Stomach (tissue), 4 donors: Measurements from ENCODE around the gene PHB1.

Source experiments
- CTCF ChIP-seq, 7 experiments: fragments of 450-650 bp in 4 of 7; fragments of 200-600 bp in 3 of 7; sonication (generic) in 3 of 7; IDR thresholded peaks; one replicate each; pipeline ENCODE4 v1.5.1; 2016 to 2019; ENCODE audit warnings: antibody characterized with exemption in 7 of 7, control low read depth in 2 of 7, mild to moderate bottlenecking in 1 of 7
- EP300 ChIP-seq: sonication (generic); formaldehyde crosslinking; IDR thresholded peaks from one replicate; pipeline ENCODE4 v1.6.1; 2017; ENCODE audit warnings: antibody characterized with exemption
- POLR2A ChIP-seq, 4 donors: fragments of 450-650 bp; IDR thresholded peaks; one replicate each; pipeline ENCODE4 v1.6.1; 2016; ENCODE audit warnings: antibody characterized with exemption in 4 of 4, control low read depth in 2 of 4, mild to moderate bottlenecking in 1 of 4, moderate library complexity in 1 of 4
- POLR2AphosphoS5 ChIP-seq, 3 donors: sonication (generic); formaldehyde crosslinking; IDR thresholded peaks; one replicate each; pipeline ENCODE4 v1.6.1; 2016; ENCODE audit warnings: antibody characterized with exemption in 3 of 3

- TF ChIP-seq POLR2AphosphoS5 (IDR thresholded peaks at IDR 0.05) (no peak), CTCF (IDR thresholded peaks at IDR 0.05) (no peak), POLR2A (IDR thresholded peaks at IDR 0.05) (no peak), EP300 (no peak)
Observed at GRCh38 chr17:49422714-49423113, 8.0 kb upstream of the PHB1 start.
